WI38 (cell line): Measurements from ENCODE around the gene ARHGEF10L.

Experiments used
- H3K4me3 ChIP-seq: 2 replicates; pipeline ENCODE4 v1.5.1; 2011; ENCODE audit warnings: low read depth, mild to moderate bottlenecking, control low read depth, low read length
- TF ChIP-seq, protein P1 (sequence below): IDR thresholded peaks from 2 replicates; pipeline ENCODE4 v1.5.1; 2012; ENCODE audit warnings: low read depth, mild to moderate bottlenecking, control low read depth, low read length

ARHGEF10L gene

DNA sequence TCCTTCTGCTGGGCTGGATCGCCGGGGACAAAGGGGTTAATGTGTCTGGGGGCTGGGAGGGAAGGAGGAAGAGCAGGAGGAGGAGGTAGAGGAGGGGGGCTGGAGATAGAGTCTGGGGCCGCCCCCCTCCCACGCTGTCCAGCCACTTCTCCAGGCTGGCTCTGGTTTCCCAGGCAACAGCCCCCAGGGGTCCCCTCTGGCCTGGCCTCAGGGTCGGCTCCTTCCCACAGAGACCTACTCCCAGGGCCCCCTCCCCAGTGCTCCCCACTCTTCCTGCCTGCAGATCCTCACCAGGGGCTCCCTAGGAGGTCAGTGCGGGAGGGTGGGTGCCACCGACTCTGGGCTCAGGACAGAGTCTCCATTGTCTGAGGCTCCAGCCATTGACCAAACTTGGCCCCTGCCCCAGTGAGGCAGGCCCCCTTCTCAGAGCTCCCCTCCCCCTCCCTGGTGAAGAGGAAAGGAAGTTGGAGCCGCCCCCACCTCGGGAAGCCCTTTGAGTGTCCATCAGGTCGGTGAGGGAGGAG lies 34.1 kb downstream of the ARHGEF10L start:
- no peak overlapping the region for H3K4me3 ChIP-seq
- TF ChIP-seq, protein P1, sequence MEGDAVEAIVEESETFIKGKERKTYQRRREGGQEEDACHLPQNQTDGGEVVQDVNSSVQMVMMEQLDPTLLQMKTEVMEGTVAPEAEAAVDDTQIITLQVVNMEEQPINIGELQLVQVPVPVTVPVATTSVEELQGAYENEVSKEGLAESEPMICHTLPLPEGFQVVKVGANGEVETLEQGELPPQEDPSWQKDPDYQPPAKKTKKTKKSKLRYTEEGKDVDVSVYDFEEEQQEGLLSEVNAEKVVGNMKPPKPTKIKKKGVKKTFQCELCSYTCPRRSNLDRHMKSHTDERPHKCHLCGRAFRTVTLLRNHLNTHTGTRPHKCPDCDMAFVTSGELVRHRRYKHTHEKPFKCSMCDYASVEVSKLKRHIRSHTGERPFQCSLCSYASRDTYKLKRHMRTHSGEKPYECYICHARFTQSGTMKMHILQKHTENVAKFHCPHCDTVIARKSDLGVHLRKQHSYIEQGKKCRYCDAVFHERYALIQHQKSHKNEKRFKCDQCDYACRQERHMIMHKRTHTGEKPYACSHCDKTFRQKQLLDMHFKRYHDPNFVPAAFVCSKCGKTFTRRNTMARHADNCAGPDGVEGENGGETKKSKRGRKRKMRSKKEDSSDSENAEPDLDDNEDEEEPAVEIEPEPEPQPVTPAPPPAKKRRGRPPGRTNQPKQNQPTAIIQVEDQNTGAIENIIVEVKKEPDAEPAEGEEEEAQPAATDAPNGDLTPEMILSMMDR: no peak

DNA sequence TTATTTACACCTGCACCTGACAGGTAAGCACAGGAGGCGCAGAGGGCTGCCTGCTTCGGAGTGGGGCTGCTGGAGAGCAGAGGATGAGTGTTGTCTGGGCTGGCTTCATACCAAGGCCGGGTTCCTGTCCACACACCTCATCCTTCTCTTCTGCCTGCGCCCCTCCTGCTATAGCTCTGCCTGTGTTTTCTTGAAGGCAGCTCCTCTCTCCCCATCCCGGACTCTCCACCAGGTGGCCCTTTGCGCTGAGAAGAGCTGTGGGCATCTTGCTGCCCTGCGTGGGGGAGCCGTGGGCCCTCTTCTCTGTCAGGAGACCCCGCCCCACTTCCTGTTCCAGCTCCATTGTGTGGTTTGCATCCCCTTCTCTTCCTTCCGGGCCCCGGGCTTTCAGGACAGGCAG lies 35.0 kb downstream of the ARHGEF10L start:
- no peak overlapping the region for H3K4me3 ChIP-seq
- TF ChIP-seq, protein P1: no peak

DNA sequence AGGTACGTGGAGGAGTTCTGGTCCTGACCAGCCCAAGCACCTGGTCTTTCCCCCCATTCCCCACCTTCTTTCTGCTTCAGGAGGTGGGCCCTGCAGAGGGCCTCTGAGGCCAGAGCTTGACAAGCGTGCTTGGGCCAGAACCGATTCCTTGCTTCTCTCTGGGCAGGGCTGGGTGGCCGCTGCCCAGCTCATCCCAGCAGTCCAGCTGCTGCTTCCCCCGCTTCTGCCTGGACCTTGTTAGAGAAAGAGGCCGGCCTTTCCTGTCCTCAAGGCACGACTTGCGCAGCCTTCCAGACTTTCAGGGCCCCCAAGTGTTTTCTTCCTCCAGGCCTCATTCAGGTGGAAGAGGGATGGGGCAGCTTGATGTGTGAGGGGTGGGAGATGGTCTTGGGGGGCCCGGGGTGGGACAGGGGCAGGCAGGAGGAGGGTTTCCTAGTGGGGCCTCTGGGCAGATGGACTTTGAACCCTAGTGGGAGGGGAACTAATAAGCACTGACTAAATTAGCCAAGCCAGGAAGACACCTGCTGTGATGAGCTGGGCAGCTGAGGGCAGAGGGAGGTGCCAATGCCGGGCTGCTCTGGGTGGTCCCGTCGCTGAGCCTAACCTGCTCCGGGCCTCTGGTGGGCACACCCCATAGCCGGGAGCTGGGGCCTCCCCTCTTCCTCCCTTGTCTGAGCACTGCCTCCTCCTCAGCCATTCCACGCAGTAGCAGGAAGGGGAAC lies 36.5 kb downstream of the ARHGEF10L start:
- TF ChIP-seq, protein P1: no peak
- no peak overlapping the region for H3K4me3 ChIP-seq

DNA sequence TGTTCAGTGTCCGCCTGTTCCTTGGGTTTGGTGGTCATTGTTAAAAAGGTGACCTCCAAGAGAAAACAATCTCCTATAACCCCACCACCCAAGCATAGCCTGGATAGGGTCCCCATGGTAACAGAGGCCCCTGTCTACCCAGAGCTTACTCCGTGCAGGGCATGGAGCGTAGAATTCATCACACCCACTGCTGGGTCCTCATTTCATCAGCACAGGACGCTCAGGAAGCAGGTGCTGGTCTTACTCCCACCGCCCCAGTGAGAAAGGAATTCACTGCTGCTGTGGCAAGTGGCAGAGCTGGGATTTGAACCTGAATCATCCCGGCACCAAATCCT lies 37.0 kb downstream of the ARHGEF10L start:
- no peak overlapping the region for H3K4me3 ChIP-seq

DNA sequence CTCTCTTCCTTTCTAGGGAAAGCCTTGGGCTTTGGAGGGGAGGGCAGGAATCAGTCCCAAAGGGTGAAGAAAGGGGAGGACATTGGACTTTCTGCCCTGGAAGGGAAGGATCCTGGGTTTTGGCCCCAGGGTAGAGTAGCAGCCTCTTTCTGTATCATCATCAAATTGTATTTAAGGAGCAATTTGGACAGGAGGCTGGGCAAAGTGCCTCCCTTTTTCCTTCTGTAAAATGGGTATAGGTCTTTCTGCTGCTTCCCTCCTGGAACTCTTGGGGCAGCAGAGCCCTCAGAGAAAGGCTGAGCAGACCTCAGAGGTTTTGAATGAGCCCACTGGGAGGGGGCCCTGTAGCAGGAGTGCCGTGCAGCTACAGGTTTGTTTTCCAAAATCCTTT lies 38.4 kb downstream of the ARHGEF10L start:
- TF ChIP-seq, protein P1: no peak
- no peak overlapping the region for H3K4me3 ChIP-seq

More for the DNA sequence above, 37.0 kb downstream of the ARHGEF10L start:
- TF ChIP-seq, protein P1: no peak

DNA sequence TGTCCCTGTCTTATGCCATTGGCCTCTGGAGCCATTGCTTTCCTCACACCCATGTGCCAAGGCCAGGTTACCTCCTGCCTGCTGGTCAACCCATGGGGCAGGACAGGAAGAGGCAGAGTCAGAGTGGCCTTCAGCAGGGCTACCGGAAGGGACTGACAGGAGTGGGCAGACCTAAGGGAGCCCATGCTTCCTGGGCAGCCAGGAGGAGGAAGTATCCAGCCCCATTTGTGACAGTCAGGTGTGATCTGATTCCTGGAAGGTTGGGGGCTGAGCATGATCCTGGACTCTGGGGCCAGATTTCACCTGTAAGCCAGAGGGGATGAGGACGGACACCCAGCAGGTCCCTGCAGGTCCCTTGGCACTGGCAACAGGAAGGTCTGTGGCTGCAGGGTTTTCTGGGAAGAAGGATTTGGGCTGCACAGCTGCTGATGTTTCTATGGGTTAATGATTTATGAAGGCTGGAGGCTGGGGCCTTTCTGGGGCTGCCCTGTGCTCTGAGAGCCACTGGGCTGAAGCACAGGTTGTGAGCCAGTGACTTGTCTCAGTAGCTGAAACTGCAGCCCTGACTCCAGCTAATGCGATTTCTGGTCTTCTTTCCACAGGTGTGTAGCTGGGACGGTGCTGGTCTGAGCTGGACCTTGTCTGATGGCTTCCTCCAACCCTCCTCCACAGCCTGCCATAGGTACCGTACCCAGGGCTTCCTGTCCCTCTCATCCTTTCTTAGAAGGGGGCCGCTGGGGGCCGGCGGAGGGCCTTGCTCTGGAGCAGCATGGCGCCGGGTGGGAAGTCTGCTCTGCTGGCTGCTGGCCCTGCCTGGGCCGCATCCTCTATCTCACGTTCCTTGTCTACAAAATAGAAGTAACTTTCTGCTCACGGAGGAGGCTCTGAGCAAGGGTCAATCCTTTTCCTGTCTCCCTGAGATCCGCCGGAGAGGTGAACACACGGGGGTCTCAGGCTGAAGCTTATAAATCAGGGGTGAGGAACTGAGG lies 40.7 kb downstream of the ARHGEF10L start:
- H3K4me3 ChIP-seq: no peak overlapping the region
- TF ChIP-seq, protein P1: no peak
